ENCODE measurements around the gene WDR70. TPM values are rescaled to one million over a fixed set of nuclear protein-coding genes. Genes with fewer than 3 reads are reported as not detected.

The WDR70 gene
- total RNA-seq, 1 experiment from 2014 or later = 35.0 TPM

DNA sequence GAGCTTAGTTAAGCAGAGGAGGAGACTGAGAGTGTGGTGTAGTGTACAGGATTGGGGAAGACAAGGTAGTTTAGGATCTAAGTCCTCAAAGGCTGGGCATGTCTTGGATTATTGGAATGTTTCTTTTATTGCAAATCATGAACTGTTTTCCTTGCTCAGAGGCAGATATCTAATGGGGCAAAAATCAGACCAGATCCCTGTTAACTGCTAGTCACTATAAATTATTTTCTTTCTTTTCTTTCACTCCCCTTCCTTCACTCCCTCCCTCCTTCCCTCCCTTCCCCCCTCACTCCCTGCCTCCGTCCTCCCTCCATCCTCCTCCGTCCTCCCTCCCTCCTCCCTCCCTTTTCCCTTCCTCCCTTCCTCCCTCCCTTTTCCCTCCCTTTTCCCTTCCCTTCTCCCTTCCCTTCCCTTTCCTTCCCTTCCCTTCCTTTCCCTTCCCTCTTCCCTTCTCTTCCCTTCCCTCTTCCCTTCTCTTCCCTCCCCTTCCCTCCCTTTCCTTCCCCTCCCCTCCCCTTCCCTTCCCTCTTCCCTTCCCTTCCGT, 117.9 kb downstream of the WDR70 start (continued):
- no peak for TF ChIP-seq ZNF263 (CRISPR knock-in tag; IDR thresholded peaks at IDR 0.05; ENCODE audit: low read depth)
- no peak for TF ChIP-seq ELF4 (CRISPR knock-in tag; IDR thresholded peaks at IDR 0.05; ENCODE audit: low read depth)
- TF ChIP-seq ZSCAN18 (CRISPR knock-in tag; IDR thresholded peaks at IDR 0.05) = no peak
- no peak for TF ChIP-seq JAZF1 (CRISPR knock-in tag; IDR thresholded peaks at IDR 0.05)

GRCh38 chr5:37501152-37501551, 122.0 kb downstream of the WDR70 start:
- DNase-seq (ENCODE audit: low spot score) = no peak
- ATAC-seq = no peak
- Mint-ChIP-seq H3K4me3 (no peak overlapping the region), H3K36me3 (peaks cover 4% of the 10 kb centered on the region), H3K27me3 (ENCODE audit: low read depth) (no peaks in the 10 kb centered on the region), H3K4me1 (peaks cover 8% of the 10 kb centered on the region), H3K27ac (no peak overlapping the region), H3K9me3 (peaks cover 10% of the 10 kb centered on the region)
- ChIA-PET POLR2A (no interaction called here), CTCF (no interaction called here)
- TF ChIP-seq ZBTB43 (CRISPR knock-in tag; IDR thresholded peaks at IDR 0.05) (no peak), RELA (CRISPR knock-in tag; IDR thresholded peaks at IDR 0.05; ENCODE audit: borderline replicate concordance) (no peak), ZNF512 (CRISPR knock-in tag; IDR thresholded peaks at IDR 0.05; ENCODE audit: borderline replicate concordance) (no peak), ZNF425 (CRISPR knock-in tag; conservative IDR thresholded peaks at IDR 0.05) (no peak), TP53 (CRISPR knock-in tag; IDR thresholded peaks at IDR 0.05) (no peak), USF1 (CRISPR knock-in tag; IDR thresholded peaks at IDR 0.05) (no peak), FOXJ3 (CRISPR knock-in tag; IDR thresholded peaks at IDR 0.05; ENCODE audit: borderline replicate concordance) (no peak), ZBTB21 (CRISPR knock-in tag; IDR thresholded peaks at IDR 0.05; ENCODE audit: borderline replicate concordance) (no peak)
- TF ChIP-seq, protein P1, sequence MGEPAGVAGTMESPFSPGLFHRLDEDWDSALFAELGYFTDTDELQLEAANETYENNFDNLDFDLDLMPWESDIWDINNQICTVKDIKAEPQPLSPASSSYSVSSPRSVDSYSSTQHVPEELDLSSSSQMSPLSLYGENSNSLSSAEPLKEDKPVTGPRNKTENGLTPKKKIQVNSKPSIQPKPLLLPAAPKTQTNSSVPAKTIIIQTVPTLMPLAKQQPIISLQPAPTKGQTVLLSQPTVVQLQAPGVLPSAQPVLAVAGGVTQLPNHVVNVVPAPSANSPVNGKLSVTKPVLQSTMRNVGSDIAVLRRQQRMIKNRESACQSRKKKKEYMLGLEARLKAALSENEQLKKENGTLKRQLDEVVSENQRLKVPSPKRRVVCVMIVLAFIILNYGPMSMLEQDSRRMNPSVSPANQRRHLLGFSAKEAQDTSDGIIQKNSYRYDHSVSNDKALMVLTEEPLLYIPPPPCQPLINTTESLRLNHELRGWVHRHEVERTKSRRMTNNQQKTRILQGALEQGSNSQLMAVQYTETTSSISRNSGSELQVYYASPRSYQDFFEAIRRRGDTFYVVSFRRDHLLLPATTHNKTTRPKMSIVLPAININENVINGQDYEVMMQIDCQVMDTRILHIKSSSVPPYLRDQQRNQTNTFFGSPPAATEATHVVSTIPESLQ (CRISPR knock-in tag; IDR thresholded peaks at IDR 0.05) = no peak

DNA sequence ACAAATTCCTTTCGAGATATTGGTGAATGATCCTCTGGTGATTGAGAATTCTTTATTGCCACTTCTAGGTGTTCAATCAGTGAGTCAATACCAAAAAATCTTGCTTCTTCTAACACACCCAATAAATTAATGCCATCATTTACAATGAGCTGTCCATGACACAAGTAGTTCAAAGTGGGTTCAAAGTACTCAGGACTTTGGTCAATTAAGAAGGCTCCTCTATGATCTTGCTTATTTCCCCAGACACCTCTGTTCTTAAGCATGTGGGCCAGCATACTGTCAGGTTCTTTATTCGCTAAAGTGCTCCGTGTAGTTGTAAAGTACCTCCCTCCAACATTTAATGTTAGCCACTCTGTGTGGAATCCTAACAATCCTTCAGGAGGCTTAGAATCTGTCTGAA, 127.1 kb downstream of the WDR70 start:
- TF ChIP-seq FOXP1 (CRISPR knock-in tag; IDR thresholded peaks at IDR 0.05; ENCODE audit: borderline replicate concordance) = no peak
- TF ChIP-seq USF1 (CRISPR knock-in tag; IDR thresholded peaks at IDR 0.05) = no peak
- no peak for TF ChIP-seq MXD4 (CRISPR knock-in tag; IDR thresholded peaks at IDR 0.05; ENCODE audit: borderline replicate concordance)
- TF ChIP-seq HMGXB4 (CRISPR knock-in tag; IDR thresholded peaks at IDR 0.05) = no peak
- H3K4me1 Mint-ChIP-seq = peaks cover 8% of the 10 kb centered on the region
- POLR2A ChIA-PET = no interaction called here
- DNase-seq (ENCODE audit: low spot score) = no peak
- no peak overlapping the region for H3K4me3 Mint-ChIP-seq
- no peak overlapping the region for H3K27ac Mint-ChIP-seq
- peaks cover 8% of the 10 kb centered on the region for H3K9me3 Mint-ChIP-seq
- no peak for ATAC-seq
- no peaks in the 10 kb centered on the region for H3K27me3 Mint-ChIP-seq (ENCODE audit: low read depth)
- CTCF ChIA-PET = no interaction called here
- H3K36me3 Mint-ChIP-seq = peaks cover 2% of the 10 kb centered on the region; the same call in 1 of the 2 replicates

All from WTC11 (cell line).